ENCODE data around the gene INAFM2. TPM values are rescaled to one million over a fixed set of nuclear protein-coding genes. Genes with fewer than 3 reads are reported as not detected.

Gene INAFM2
- total RNA-seq, 1 experiment from 2014 or later = 25.4 TPM

DNA sequence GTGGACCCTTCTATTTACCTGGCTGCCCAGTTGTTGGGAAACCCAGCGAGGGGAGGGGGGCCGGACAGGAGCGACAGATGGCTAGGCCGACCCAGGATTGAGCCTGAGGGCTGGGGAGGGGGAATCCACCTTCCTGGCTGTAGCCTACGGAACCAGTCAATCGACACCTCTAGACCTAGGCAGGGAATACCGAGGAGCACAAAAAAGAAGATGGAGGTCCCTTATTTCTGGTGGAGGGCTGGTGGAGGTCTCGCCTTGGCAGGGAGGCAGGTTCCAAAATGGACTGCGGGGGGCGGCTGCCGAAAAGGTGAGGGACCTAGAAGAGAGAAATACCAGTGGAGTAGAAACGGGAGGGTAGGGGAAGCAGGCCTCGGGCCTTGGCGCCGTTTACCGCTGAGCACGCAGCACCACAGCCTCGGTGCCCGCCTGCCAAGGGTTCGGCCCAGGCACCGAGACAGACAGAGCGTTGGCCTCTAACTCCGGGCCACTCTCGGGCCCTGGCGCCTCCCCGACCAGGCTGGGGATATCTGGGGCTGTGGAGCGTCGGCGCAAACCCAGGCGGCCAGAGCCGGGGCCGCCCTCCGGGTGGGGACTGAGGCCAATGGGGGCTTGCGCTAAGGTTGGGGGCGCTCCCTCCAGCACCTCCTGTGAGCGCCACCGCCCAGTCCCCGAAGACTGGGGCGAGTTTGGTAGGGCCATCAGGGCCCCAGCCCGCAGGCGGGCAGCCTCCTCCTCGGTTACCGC lies 42.3 kb upstream of the INAFM2 start:
- Histone ChIP-seq H3K14ac (ENCODE audit: insufficient read depth, low read length) (no peak overlapping the region), H3T11ph (ENCODE audit: low read length) (no peak overlapping the region), H2BK12ac (ENCODE audit: insufficient read length, low read depth, low read length) (no peak overlapping the region), H4K5ac (ENCODE audit: insufficient read length, low read depth, low read length) (no peak overlapping the region), H3K23ac (ENCODE audit: insufficient read length, low read depth, low read length) (no peak overlapping the region), H3K79me1 (ENCODE audit: insufficient read depth, low read depth, low read length, poor library complexity, severe bottlenecking) (no peaks in the 10 kb centered on the region), H3K18ac (ENCODE audit: insufficient read length, low read depth, low read length) (no peak overlapping the region), H2AK5ac (ENCODE audit: insufficient read length, low read length) (no peak overlapping the region), H2BK20ac (ENCODE audit: low read depth, low read length, poor library complexity, severe bottlenecking) (no peak overlapping the region), H3K4me2 (ENCODE audit: insufficient read depth, insufficient read length, low read length) (peak overlapping the region; percentile 18), H3K4me1 (ENCODE audit: insufficient read depth, low read length) (peaks cover 3% of the 10 kb centered on the region; the same call in 1 of the 2 replicates), H4K8ac (replicated peaks; ENCODE audit: insufficient read length, low read depth, low read length) (no peak overlapping the region), H3K79me2 (ENCODE audit: insufficient read depth, low read length) (no peaks in the 10 kb centered on the region), H4K91ac (ENCODE audit: insufficient read length, low read depth, low read length) (no peak overlapping the region), H4K20me1 (ENCODE audit: control insufficient read depth, insufficient read depth, insufficient read length) (no peaks in the 10 kb centered on the region), H3K9ac (ENCODE audit: extremely low read depth, insufficient read length, low read length) (no peak overlapping the region), H2BK5ac (ENCODE audit: insufficient read length, low read length) (no peak overlapping the region), H3K27ac (ENCODE audit: insufficient read length, low read depth, low read length) (no peak overlapping the region), H2BK120ac (ENCODE audit: low read depth, low read length, poor library complexity, severe bottlenecking) (no peak overlapping the region), H3K9me3 (ENCODE audit: control insufficient read depth, low read depth, low read length) (no peaks in the 10 kb centered on the region), H3K27me3 (ENCODE audit: insufficient read depth, low read length) (peaks cover 37% of the 10 kb centered on the region; the same call in 1 of the 2 replicates), H2AFZ (ENCODE audit: low read length) (no peak overlapping the region), H3K56ac (ENCODE audit: insufficient read length, low read depth, low read length) (no peak overlapping the region), H3K4ac (ENCODE audit: low read depth, low read length) (no peak overlapping the region), H3K23me2 (ENCODE audit: insufficient read length, low read depth, low read length, poor library complexity, severe bottlenecking) (peaks cover 10% of the 10 kb centered on the region), H2BK15ac (ENCODE audit: low read depth, low read length) (no peak overlapping the region)
- Mint-ChIP-seq H3K4me3 (peak overlapping the region; percentile 32 to 71; a peak in 4 of 5 replicates), H3K36me3 (ENCODE audit: insufficient read depth in 1 of 3, low read depth in 3 of 3) (no peaks in the 10 kb centered on the region; a peak in 3 of 7 replicates), H3K27ac (no peak overlapping the region), H3K4me1 (peaks cover 35 to 64% of the 10 kb centered on the region in 2 experiments), H3K27me3 (ENCODE audit: low read depth) (peaks cover 82% of the 10 kb centered on the region), H3K9me3 (no peaks in the 10 kb centered on the region; a peak in 1 of 5 replicates)
- DNase-seq = peak; percentile 55
- no CpG with 5 or more reads among the region's 43 CpGs for WGBS (ENCODE audit: extremely low coverage, insufficient read length, low lambda C conversion rate)
- TF ChIP-seq, protein P1, sequence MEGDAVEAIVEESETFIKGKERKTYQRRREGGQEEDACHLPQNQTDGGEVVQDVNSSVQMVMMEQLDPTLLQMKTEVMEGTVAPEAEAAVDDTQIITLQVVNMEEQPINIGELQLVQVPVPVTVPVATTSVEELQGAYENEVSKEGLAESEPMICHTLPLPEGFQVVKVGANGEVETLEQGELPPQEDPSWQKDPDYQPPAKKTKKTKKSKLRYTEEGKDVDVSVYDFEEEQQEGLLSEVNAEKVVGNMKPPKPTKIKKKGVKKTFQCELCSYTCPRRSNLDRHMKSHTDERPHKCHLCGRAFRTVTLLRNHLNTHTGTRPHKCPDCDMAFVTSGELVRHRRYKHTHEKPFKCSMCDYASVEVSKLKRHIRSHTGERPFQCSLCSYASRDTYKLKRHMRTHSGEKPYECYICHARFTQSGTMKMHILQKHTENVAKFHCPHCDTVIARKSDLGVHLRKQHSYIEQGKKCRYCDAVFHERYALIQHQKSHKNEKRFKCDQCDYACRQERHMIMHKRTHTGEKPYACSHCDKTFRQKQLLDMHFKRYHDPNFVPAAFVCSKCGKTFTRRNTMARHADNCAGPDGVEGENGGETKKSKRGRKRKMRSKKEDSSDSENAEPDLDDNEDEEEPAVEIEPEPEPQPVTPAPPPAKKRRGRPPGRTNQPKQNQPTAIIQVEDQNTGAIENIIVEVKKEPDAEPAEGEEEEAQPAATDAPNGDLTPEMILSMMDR (conservative IDR thresholded peaks at IDR 0.05) = no peak
